Heart left ventricle (tissue), 13 donors: Measurements from ENCODE around the gene TMEM86B.

Source experiments
- CTCF ChIP-seq, 12 donors: fragments of 200-600 bp; sonication (generic) in 4 of 12; IDR thresholded peaks; one replicate each; pipeline versions ENCODE4 v1.5.0 to v1.8.0; 2018 to 2022; ENCODE audit warnings: antibody characterized with exemption in 12 of 12, mild to moderate bottlenecking in 5 of 12
- POLR2A ChIP-seq, 2 donors: fragments of 450-650 bp; IDR thresholded peaks; one replicate each; pipeline ENCODE4 v1.6.1; 2017; ENCODE audit warnings: antibody characterized with exemption in 2 of 2, mild to moderate bottlenecking in 2 of 2, moderate library complexity in 2 of 2
- donor health status: ischemic (EF 13 %, LVEDD 7.1; RV severe dilation, severe dysfunction).
- donor health status: DM: no; HTN: yes; CAD: no.
- donor health status: DM: no; HTN: no; CAD: no.
- donor health status: ischemic (EF 25% LVEDD 6.9; RV normal size, moderate dysfunction).
- donor health status: ischemic (EF 25% LVEDD 5.7; RV mildly dilated, moderate dysfunction).
- donor health status: ischemic (EF 35%, LVEDD 5.7; RV mildly dilated, moderate dysfunction).
- donor health status: nonischemic (EF 11% LVEDD 7.7; RV severe dilation, severe dysfunction).
- donor health status: DM: yes; HTN: yes; CAD: no.
- donor health status: PGD.
- donor health status: ischemic (EF 29% LVEDD 5.4; RV normal size, mild dysfunction).
- donor health status: nonischemic (EF 23%, LVEDD 6.1; RV moderate dilation, normal function).

- TF ChIP-seq CTCF (IDR thresholded peaks at IDR 0.05) (no peak), POLR2A (IDR thresholded peaks at IDR 0.05) (no peak)
Measured at GRCh38 chr19:55273978-55274707, 45.6 kb upstream of the TMEM86B start.
